Right lobe of liver (tissue), 6 donors: ENCODE results near the gene EPHA7. TPM values are rescaled to one million over a fixed set of nuclear protein-coding genes. Genes with fewer than 3 reads are reported as not detected.

Experiments
- ATAC-seq, 4 donors: fragments of 200-7000 bp; cut with Tn5 transposase; one replicate each; pipeline ENCODE4 v1.9.1; 2020; ENCODE audit warnings: mild to moderate bottlenecking in 4 of 4, moderate library complexity in 4 of 4
- DNase-seq, 3 donors: peaks; one replicate each; pipeline ENCODE4 v3.0.0-alpha.2; 2020
- H3K27ac ChIP-seq, 3 donors: fragments of 200-600 bp; one replicate each; pipeline ENCODE4 v1.8.0; 2022
- H3K27me3 ChIP-seq, 2 donors: fragments of 200-600 bp; one replicate each; pipeline ENCODE4 v1.8.0; 2022
- H3K36me3 ChIP-seq, 4 donors: fragments of 200-600 bp; sonication (generic) in 1 of 4; one replicate each; pipeline versions ENCODE4 v1.5.1 to v1.8.0; 2017 to 2022; ENCODE audit warnings: control low read depth in 1 of 4
- H3K4me1 ChIP-seq, 4 donors: fragments of 200-600 bp; sonication (generic) in 1 of 4; one replicate each; pipeline versions ENCODE4 v1.5.1 to v1.8.0; 2017 to 2022; ENCODE audit warnings: control low read depth in 1 of 4
- H3K4me3 ChIP-seq, 3 donors: fragments of 200-600 bp; one replicate each; pipeline ENCODE4 v1.8.0; 2022
- H3K9me3 ChIP-seq, 4 donors: fragments of 200-600 bp; sonication (generic) in 1 of 4; one replicate each; pipeline versions ENCODE4 v1.5.1 to v1.8.0; 2017 to 2022; ENCODE audit warnings: control low read depth in 1 of 4
- POLR2A ChIP-seq: fragments of 450-650 bp; IDR thresholded peaks from one replicate; pipeline ENCODE4 v1.6.1; 2017; ENCODE audit warnings: antibody characterized with exemption, mild to moderate bottlenecking
- WGBS: methylation state at CpG from one replicate; pipeline ENCODE4 v1.1.6; 2018; ENCODE audit warnings: low coverage, low lambda C conversion rate; ENCODE audit not compliant: insufficient coverage; ENCODE audit errors: missing lambda C conversion rate; 5-methylcytosine and 5-hydroxymethylcytosine counted together
- intact Hi-C, 2 donors: fragments of 100-400 bp; cut with DNase I; formaldehyde crosslinking; loops; one replicate each; pipeline versions ENCODE4 v1.11.2 to v1.14.1; 2022
- total RNA-seq, 6 experiments: library from RNA; depleted of rRNA in 2 of 6; stranded (reverse); fragments of >200 nt in 2 of 6; fragmentation: NEBNext Ultra II Directional in 3 of 6; extraction: Animal tissue kit (Norgen Biotek cat#: 25700) in 3 of 6; gene quantifications; one replicate each; pipeline versions ENCODE4 v1.1.0 to v1.2.4, GENCODE V29; 2016 to 2023
- TF ChIP-seq, protein P1 (sequence below), 4 donors: fragments of 200-600 bp in 3 of 4; fragments of 450-650 bp in 1 of 4; IDR thresholded peaks; one replicate each; pipeline versions ENCODE4 v1.5.1 to v1.8.0; 2016 to 2022; ENCODE audit warnings: antibody characterized with exemption in 4 of 4, mild to moderate bottlenecking in 2 of 4
- donor health status: DM: no; HTN: yes; CAD: no.
- donor health status: DM: no; HTN: no; CAD: no.
- donor health status: DM: no; HTN: no; CAD: no.
- donor health status: DM: no; HTN: yes; CAD: no.
- donor health status: DM: no; HTN: yes; CAD: no.

The EPHA7 gene
- total RNA-seq, 6 experiments from 2014 or later = 0.04 TPM; not detected in 5

DNA sequence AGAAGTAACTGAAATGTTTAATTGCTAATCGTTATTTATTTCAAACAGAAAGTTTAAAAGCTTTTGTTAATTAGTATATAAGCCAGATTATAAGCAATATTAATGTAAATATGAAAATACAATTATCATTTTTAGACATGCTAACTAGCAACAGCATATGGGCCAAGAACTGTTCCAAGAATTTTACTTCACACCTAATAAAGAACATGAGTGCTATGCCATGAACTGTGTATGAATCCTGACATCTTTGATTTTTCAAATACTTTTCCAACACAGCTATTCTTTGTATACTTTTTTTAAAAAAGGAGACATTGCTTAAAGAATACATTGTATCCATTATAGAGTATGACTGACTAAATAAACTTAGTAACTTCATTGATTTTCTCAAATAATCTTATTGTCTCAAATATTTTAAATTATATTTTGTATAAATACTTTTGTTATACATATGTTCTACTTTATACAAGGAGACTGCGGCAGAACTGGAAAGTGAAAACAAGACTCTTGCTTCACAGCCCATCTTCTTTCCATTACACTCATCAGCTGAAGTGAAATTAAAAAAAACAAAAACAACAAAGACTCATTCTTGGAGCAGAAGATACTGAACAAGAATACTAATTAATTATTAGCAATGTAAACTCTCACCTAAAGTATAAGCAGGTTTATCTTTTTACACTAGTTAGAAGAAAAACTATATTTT is 89.9 kb downstream of the EPHA7 start:
- intact Hi-C loops = no loop called here
- WGBS = 56% methylated on average over 2 of the region's 2 CpGs
- ATAC-seq = no peak
- H3K36me3 ChIP-seq = no peaks in the 10 kb centered on the region
- TF ChIP-seq, protein P1, sequence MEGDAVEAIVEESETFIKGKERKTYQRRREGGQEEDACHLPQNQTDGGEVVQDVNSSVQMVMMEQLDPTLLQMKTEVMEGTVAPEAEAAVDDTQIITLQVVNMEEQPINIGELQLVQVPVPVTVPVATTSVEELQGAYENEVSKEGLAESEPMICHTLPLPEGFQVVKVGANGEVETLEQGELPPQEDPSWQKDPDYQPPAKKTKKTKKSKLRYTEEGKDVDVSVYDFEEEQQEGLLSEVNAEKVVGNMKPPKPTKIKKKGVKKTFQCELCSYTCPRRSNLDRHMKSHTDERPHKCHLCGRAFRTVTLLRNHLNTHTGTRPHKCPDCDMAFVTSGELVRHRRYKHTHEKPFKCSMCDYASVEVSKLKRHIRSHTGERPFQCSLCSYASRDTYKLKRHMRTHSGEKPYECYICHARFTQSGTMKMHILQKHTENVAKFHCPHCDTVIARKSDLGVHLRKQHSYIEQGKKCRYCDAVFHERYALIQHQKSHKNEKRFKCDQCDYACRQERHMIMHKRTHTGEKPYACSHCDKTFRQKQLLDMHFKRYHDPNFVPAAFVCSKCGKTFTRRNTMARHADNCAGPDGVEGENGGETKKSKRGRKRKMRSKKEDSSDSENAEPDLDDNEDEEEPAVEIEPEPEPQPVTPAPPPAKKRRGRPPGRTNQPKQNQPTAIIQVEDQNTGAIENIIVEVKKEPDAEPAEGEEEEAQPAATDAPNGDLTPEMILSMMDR (IDR thresholded peaks at IDR 0.05) = no peak
- TF ChIP-seq POLR2A = no peak
- H3K9me3 ChIP-seq = no peaks in the 10 kb centered on the region
- no peaks in the 10 kb centered on the region for H3K27me3 ChIP-seq
- H3K27ac ChIP-seq = no peak overlapping the region
- no peaks in the 10 kb centered on the region for H3K4me1 ChIP-seq
- no peak overlapping the region for H3K4me3 ChIP-seq
- no peak for DNase-seq

DNA sequence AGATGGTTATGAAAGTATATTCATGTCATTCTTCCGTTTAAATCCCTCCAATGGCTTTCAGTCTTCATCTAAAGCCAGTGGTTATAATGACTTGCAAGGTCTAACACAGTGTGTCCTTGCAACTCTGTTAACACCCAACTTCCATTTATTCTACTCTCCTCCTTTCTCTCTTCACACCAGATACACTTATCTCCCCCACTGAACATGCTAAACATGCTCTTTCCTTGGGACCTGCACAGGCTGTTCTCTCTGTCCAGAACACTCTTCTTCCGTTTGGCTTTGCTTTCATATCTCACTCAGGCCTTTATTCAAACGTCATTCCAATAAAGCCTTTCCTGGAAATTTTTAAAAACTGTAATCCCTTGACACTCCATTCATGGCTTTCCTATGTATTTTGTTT is 91.5 kb downstream of the EPHA7 start:
- ATAC-seq (no peak), DNase-seq (no peak)
- Histone ChIP-seq H3K27ac (no peak overlapping the region), H3K4me3 (no peak overlapping the region), H3K36me3 (no peaks in the 10 kb centered on the region), H3K27me3 (no peaks in the 10 kb centered on the region), H3K9me3 (no peaks in the 10 kb centered on the region), H3K4me1 (no peaks in the 10 kb centered on the region)
- TF ChIP-seq, protein P1 (IDR thresholded peaks at IDR 0.05) = no peak
- no peak for TF ChIP-seq POLR2A
- intact Hi-C loops = no loop called here
- WGBS = 37% methylated on average over 3 of the region's 3 CpGs

DNA sequence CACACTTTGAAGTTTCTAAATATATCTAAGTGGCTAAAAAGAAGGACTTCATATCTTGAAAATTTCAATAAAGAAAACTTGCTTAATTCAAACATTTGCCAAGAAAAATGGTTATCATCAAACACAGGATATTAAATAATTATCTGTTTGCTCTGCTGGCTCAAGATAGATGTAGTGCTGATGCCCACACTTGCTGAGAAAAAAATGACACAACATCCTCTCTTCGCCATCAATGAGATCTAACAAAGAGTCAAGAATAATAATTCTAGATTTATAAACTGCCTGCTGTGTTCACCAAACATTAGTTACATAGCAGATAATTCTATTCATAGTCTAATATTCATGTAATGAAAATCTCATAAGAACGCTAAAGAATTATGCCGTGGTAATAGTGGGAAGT is 93.6 kb downstream of the EPHA7 start:
- ATAC-seq (no peak), DNase-seq (no peak)
- Histone ChIP-seq H3K4me3 (no peak overlapping the region), H3K36me3 (no peaks in the 10 kb centered on the region), H3K27me3 (no peaks in the 10 kb centered on the region), H3K4me1 (no peaks in the 10 kb centered on the region), H3K27ac (no peak overlapping the region), H3K9me3 (no peaks in the 10 kb centered on the region)
- TF ChIP-seq, protein P1 (IDR thresholded peaks at IDR 0.05) = no peak
- no peak for TF ChIP-seq POLR2A
- WGBS = 60% methylated on average over 3 of the region's 3 CpGs
- intact Hi-C loops = no loop called here

DNA sequence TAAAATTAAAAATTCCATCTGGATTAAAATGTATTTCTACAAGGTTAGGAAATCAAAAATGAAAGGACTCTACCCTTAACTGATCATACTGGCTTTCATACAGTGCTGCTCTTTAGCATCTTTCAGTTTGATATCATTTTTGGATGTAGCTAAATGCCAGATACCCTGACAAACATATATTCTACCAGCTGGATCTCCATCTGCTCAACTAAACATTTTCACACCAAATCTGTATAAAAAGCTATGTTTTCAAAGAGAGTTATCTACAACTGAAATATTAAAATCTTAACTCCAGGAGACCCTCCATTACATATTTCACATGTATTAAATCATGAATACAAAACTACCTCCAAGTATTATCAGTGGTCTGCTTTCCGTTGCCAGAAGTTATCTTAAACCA is 95.7 kb downstream of the EPHA7 start:
- intact Hi-C loops = no loop called here
- 43% methylated on average over 1 of the region's 1 CpG for WGBS
- H3K27ac ChIP-seq = no peak overlapping the region
- no peaks in the 10 kb centered on the region for H3K9me3 ChIP-seq
- ATAC-seq (no peak), DNase-seq (no peak)
- H3K4me3 ChIP-seq = no peak overlapping the region
- H3K36me3 ChIP-seq = no peaks in the 10 kb centered on the region
- no peaks in the 10 kb centered on the region for H3K4me1 ChIP-seq
- TF ChIP-seq POLR2A = no peak
- TF ChIP-seq, protein P1 (IDR thresholded peaks at IDR 0.05) = no peak
- no peaks in the 10 kb centered on the region for H3K27me3 ChIP-seq
